GM12864 (cell line): ENCODE data around the gene CAVIN2.

ENCODE experiments used
- DNase-seq: peaks from one replicate; pipeline ENCODE4 v3.0.0-alpha.2; 2011; ENCODE audit warnings: low read depth
- H3K4me3 ChIP-seq: 2 replicates; pipeline ENCODE4 v1.5.1; 2011; ENCODE audit warnings: mild to moderate bottlenecking, low read depth, low read length, control low read depth
- CTCF ChIP-seq: IDR thresholded peaks from 2 replicates; pipeline ENCODE4 v1.5.1; 2011; ENCODE audit warnings: low read depth, mild to moderate bottlenecking, moderate library complexity, low read length, control low read depth, inconsistent platforms; ENCODE audit errors: missing control alignments

CAVIN2 gene

DNA sequence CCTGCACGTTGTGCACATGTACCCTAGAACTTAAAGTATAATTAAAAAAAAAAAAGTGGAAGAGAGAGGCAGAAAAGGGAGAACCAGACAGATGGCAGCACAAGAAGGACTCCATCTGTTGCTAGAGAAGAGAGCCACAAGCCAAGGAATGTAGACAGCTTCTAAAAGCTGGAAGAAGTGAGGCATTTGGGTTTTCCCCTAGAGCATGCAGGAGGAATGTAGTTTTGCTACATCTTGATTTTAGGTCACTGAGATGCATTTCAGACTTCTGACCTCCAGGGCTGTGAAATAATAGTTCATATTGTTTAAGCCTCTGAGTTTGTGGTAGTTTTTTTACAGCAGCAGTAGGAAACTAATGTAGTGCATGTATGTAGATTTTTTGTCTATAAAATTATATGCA, 46.0 kb downstream of the CAVIN2 start:
- TF ChIP-seq CTCF, result no peak
- no peak overlapping the region for H3K4me3 ChIP-seq
- no peak for DNase-seq

DNA sequence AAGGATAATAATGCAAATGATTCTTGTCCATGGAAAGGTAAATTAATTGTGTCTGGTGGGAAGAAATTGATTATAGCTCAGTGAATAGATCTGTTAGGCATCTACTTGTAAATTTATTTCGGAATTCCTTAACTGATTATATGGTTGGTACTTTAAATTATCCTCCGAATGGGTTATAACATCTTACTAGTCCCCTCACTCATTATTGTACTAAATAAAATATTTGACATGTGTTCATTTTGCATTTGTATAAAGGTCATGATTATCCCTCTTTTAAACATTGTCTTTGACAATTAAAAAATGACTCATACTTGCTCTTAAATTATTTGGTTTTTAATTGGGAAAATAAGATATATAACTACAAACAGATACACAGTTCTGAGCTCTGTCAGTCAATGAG, 47.4 kb downstream of the CAVIN2 start:
- DNase-seq, result no peak
- no peak overlapping the region for H3K4me3 ChIP-seq
- TF ChIP-seq CTCF, result no peak

DNA sequence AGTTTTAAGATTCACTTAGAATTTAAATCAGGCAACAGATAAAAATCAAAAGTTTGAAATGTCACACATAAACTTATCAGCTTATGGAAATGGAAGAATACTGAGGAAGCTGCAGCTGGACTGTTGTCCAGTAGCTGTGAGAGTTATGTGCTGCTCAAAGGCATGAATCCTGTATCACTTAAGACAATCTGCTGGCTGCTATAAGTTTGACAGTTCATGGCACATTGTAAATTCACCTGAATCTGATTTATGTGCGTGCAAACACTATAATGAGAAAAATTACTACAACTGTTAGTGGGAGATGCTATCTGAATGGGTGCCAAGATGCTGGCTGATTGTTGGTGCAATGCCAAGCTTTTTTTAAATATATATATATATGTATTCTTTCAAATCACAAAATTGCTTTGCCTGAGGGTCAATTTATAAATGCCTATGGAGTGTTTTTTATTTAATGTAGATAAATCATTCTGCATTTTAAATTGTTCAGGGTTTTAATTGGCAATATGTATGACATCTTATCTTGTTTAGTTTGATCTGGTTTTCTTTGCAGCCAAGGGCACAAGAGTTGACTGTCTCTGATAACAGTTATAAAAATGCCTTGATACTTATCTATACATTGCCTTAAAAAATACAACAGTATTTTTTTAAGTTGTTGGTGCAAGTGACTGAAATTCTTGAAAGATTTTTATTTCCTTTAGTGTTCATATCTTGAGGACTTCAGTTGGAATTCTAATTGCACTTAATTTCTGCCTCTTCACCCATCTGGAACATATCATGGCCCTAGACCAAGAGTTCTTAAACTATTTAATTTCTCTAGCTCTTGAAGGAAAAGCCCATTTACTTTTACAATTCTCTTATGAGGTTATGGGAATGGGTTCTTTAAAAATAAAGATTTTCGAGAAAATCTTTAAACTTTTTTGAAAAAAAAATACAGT, 48.7 kb downstream of the CAVIN2 start:
- no peak for DNase-seq
- no peak overlapping the region for H3K4me3 ChIP-seq
- TF ChIP-seq CTCF, result no peak

DNA sequence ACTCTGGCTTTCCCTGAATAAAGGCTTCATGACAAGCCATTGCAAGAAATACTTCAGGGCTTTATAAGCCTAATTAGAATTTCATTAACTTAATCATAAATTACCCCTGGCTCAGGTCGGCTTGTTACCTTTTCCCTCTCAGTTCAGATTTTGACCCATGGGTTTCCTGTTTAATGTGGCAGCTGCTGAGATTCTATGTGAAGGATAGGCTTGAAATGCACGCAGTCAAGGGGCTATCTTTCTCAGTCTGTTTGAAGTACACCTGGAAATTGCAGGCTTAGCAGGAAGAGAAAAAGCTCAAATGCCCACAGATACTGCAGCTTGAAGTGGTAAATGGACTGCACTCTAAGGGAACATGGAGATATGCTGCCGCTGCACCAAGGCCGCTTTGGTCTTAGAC, 49.4 kb downstream of the CAVIN2 start:
- no peak overlapping the region for H3K4me3 ChIP-seq
- no peak for DNase-seq
- no peak for TF ChIP-seq CTCF

DNA sequence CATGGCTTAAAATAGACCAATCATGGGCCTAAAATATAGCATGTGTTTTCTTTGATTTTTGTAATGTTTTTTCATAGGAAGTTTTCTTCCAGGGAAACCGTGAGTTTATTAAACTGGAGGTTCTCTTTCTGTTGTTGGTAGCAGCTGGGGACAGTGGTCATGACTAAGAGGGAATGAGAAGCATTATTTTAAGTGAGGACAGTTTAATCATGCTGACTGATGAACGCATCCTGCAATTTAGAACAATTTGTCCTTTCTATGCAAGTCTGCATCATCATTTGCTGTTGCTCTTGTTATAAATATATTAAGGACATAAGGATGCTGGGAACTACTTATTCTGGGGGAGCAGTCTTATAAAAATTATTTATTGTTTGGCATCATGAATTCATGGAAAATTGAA, 51.2 kb downstream of the CAVIN2 start:
- no peak overlapping the region for H3K4me3 ChIP-seq
- TF ChIP-seq CTCF, result no peak
- no peak for DNase-seq

- no peak for TF ChIP-seq CTCF
- no peak overlapping the region for H3K4me3 ChIP-seq
- DNase-seq, result no peak
These were observed 54.8 kb downstream of the CAVIN2 start for GRCh38 chr2:191791953-191792560.
